Heart right ventricle (tissue), 16 donors: ENCODE measurements around the gene SHISAL1. TPM values are rescaled to one million over a fixed set of nuclear protein-coding genes. Genes with fewer than 3 reads are reported as not detected.

ENCODE experiments used
- ATAC-seq, 8 donors: fragments of 200-7000 bp; cut with Tn5 transposase; one replicate each; pipeline ENCODE4 v1.9.1; 2020; ENCODE audit warnings: mild to moderate bottlenecking in 8 of 8, moderate library complexity in 8 of 8, moderate number of reproducible peaks in 1 of 8
- DNase-seq, 2 donors: peaks; one replicate each; pipeline ENCODE4 v3.0.0-alpha.2; 2020
- H3K27ac ChIP-seq, 10 donors: fragments of 200-600 bp; sonication (generic) in 2 of 10; one replicate each; pipeline versions ENCODE4 v1.5.0 to v1.8.0; 2020 to 2022; ENCODE audit warnings: mild to moderate bottlenecking in 3 of 10
- H3K27me3 ChIP-seq, 7 donors: fragments of 200-600 bp; one replicate each; pipeline ENCODE4 v1.8.0; 2021 to 2022; ENCODE audit warnings: mild to moderate bottlenecking in 2 of 7
- H3K36me3 ChIP-seq, 9 donors: fragments of 200-600 bp; sonication (generic) in 1 of 9; one replicate each; pipeline versions ENCODE4 v1.5.0 to v1.8.0; 2020 to 2022; ENCODE audit warnings: mild to moderate bottlenecking in 2 of 9
- H3K4me1 ChIP-seq, 9 donors: fragments of 200-600 bp; sonication (generic) in 1 of 9; one replicate each; pipeline versions ENCODE4 v1.5.0 to v1.8.0; 2020 to 2022; ENCODE audit warnings: mild to moderate bottlenecking in 4 of 9
- H3K4me3 ChIP-seq, 10 donors: fragments of 200-600 bp; sonication (generic) in 2 of 10; one replicate each; pipeline versions ENCODE4 v1.5.0 to v1.8.0; 2020 to 2022; ENCODE audit warnings: mild to moderate bottlenecking in 7 of 10, moderate library complexity in 2 of 10
- H3K9me3 ChIP-seq, 11 donors: fragments of 200-600 bp in 10 of 11; sonication (generic) in 2 of 11; one replicate each; pipeline versions ENCODE4 v1.5.0 to v1.8.0; 2013 to 2022; ENCODE audit warnings: mild to moderate bottlenecking in 2 of 11, control low read depth in 1 of 11, moderate library complexity in 1 of 11
- WGBS, 2 donors: extraction: QIAGEN DNeasy Blood & Tissue Kit; methylation state at CpG; one replicate each; pipeline ENCODE4 v1.1.7; 2013; ENCODE audit warnings: inconsistent platforms in 1 of 2; 5-methylcytosine and 5-hydroxymethylcytosine counted together
- intact Hi-C, 10 donors: fragments of 100-400 bp; cut with DNase I; formaldehyde crosslinking; loops; one replicate each; pipeline versions ENCODE4 v1.11.1 to v1.14.2; 2022
- polyA plus RNA-seq, 2 donors: library from polyadenylated mRNA; stranded (reverse); fragments of 200-250 nt; gene quantifications; one replicate each; pipeline ENCODE4 v1.2.3, GENCODE V29; 2013
- total RNA-seq, 10 donors: library from RNA; stranded (reverse); fragmentation: NEBNext Ultra II Directional in 3 of 10; extraction: Animal tissue kit (Norgen Biotek cat#: 25700) in 3 of 10; gene quantifications; one replicate each; pipeline versions ENCODE4 v1.2.1 to v1.2.4, GENCODE V29; 2021 to 2023
- TF ChIP-seq, protein P1 (sequence below), 9 donors: fragments of 200-600 bp; sonication (generic) in 2 of 9; IDR thresholded peaks; one replicate each; pipeline versions ENCODE4 v1.5.0 to v1.8.0; 2021 to 2022; ENCODE audit warnings: antibody characterized with exemption in 9 of 9, mild to moderate bottlenecking in 5 of 9, moderate library complexity in 1 of 9
- donor health status: Arrhythmogenic right ventricular cardiomyopathy.
- donor health status: ischemic (EF 13 %, LVEDD 7.1; RV severe dilation, severe dysfunction).
- donor health status: healthy with polysubstance abuse.
- donor health status: DM: no; HTN: yes; CAD: no.
- donor health status: DM: no; HTN: no; CAD: no.
- donor health status: ischemic (EF 25% LVEDD 6.9; RV normal size, moderate dysfunction).
- donor health status: ischemic (EF 25% LVEDD 5.7; RV mildly dilated, moderate dysfunction).
- donor health status: healthy.
- donor health status: DM: yes; HTN: yes; CAD: no.
- donor health status: Ischemic cardiomyopathy.
- donor health status: ischemic (EF 35%, LVEDD 5.7; RV mildly dilated, moderate dysfunction).
- donor health status: nonischemic (EF 11% LVEDD 7.7; RV severe dilation, severe dysfunction).
- donor health status: DM: yes; HTN: yes; CAD: no.
- donor health status: PGD.
- donor health status: ischemic (EF 29% LVEDD 5.4; RV normal size, mild dysfunction).
- donor health status: nonischemic (EF 23%, LVEDD 6.1; RV moderate dilation, normal function).

SHISAL1 gene
- total and polyA plus RNA-seq, 12 donors: 0.15 to 1.7 (median 0.63) TPM

DNA sequence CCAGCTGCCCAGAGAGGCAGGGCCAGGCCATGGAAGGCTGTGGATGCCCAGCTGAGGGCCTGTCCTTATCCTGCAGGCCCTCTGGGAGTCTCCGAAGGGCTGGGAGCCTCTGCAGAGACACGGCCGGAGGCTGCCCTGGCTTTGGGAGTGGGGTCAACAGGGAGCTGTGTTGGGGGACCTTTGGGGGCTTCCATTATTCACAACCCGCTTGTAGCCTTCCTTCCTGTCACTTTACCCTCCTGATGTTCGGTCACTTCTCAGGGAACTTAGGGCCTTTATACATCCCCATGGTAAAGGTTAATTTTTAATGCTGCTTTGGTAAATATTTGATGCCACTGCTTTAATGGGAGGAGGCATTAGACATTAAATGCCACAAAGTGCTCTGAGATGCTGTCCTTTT, 44.9 kb downstream of the SHISAL1 start:
- Histone ChIP-seq H3K9me3 (peaks cover 0 to 9% (median 0%) of the 10 kb centered on the region in 11 donors), H3K27me3 (no peaks in the 10 kb centered on the region), H3K27ac (no peak overlapping the region), H3K4me1 (peaks cover 0 to 5% (median 0%) of the 10 kb centered on the region in 9 donors), H3K4me3 (no peak overlapping the region), H3K36me3 (no peaks in the 10 kb centered on the region)
- TF ChIP-seq, protein P1, sequence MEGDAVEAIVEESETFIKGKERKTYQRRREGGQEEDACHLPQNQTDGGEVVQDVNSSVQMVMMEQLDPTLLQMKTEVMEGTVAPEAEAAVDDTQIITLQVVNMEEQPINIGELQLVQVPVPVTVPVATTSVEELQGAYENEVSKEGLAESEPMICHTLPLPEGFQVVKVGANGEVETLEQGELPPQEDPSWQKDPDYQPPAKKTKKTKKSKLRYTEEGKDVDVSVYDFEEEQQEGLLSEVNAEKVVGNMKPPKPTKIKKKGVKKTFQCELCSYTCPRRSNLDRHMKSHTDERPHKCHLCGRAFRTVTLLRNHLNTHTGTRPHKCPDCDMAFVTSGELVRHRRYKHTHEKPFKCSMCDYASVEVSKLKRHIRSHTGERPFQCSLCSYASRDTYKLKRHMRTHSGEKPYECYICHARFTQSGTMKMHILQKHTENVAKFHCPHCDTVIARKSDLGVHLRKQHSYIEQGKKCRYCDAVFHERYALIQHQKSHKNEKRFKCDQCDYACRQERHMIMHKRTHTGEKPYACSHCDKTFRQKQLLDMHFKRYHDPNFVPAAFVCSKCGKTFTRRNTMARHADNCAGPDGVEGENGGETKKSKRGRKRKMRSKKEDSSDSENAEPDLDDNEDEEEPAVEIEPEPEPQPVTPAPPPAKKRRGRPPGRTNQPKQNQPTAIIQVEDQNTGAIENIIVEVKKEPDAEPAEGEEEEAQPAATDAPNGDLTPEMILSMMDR (IDR thresholded peaks at IDR 0.05): no peak
- intact Hi-C loops: loop anchor here in 1 of 10 donors (1.0 kb wide), 1 partner anchor 97 kb away; no protein-coding TSS in a partner anchor
- ATAC-seq (no peak), DNase-seq (no peak)
- 72 to 76% methylated on average over 5 of the region's 5 CpGs for WGBS, 2 donors

DNA sequence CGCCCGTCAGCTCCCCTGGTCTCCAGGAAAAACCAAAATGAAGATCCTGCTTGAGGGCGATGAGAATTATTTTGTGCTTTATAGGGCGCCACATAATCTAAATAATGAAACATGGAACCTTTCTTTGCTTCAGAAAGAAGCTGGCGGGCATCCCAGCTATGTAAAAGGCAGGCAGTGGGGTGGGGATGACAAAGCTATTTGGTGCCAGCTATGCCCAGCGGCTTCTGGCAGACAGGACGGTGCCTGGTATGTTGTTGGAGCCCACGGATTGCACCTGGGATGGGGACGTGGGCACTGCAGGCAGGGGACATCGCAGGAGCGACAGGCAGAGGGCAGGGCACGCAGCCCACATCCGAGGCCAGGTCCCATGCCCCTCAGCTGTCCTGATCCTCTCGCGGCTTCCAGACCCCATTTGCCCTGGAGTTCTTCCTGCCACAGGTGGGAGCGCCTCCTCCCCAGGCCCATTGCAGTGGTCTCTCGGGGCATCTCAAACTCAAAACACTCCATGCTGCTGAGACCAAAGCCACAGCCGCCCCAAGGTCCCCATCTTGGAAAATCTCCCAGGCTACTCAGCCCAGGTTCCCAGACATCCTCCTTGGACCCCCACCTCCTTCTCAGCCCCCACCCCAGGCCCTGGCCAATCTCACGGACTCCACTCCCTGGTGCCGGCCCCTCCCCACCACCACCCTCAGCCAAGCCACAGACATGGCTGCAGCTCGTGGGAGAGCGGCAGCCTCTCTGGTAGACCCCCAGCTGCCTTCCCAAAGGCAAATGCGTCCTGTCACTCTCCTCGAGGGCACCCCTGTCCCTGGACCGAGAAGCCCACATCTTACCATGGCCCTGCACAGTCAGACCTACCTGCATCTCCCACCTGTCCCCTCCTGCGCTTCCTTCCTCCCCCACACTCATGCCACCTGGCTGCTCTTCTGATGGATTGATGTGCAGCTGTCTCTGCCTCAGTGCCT, 45.7 kb downstream of the SHISAL1 start:
- H3K9me3 ChIP-seq: peaks cover 0 to 9% (median 0%) of the 10 kb centered on the region in 11 donors
- H3K27ac ChIP-seq: no peak overlapping the region
- no peak overlapping the region for H3K4me3 ChIP-seq
- H3K4me1 ChIP-seq: peaks cover 0 to 8% (median 0%) of the 10 kb centered on the region in 9 donors
- WGBS, 2 donors: 69 to 70% methylated on average over 26 of the region's 26 CpGs
- no peaks in the 10 kb centered on the region for H3K36me3 ChIP-seq
- no peaks in the 10 kb centered on the region for H3K27me3 ChIP-seq
- ATAC-seq (peak in 1 of 8 donors; percentile 52), DNase-seq (no peak)
- intact Hi-C loops: loop anchor here in 1 of 10 donors (1.0 kb wide), 1 partner anchor 96 kb away; no protein-coding TSS in a partner anchor
- TF ChIP-seq, protein P1 (IDR thresholded peaks at IDR 0.05): no peak

DNA sequence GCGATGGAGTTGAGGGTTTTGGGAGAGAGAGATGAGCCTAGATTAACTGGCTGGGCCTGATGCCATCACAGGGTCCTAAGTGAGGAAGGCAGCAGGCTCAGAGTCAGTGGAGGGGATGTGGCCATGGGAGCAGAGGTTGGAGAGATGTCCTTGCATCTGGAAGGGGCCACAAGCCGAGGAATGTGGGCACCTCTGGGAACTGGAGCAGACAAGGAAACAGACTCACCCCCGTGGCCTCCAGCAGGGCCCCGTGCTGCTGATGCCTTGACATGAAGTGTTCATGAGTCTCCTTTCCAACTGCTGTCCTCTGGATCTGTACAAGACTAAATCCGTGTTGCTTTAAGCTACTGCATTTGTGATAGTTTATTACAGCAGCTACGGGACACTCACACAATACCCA, 49.2 kb downstream of the SHISAL1 start:
- Histone ChIP-seq H3K27ac (no peak overlapping the region), H3K4me1 (peaks cover 0 to 12% (median 0%) of the 10 kb centered on the region in 9 donors), H3K4me3 (no peak overlapping the region), H3K9me3 (peaks cover 0 to 9% (median 0%) of the 10 kb centered on the region in 11 donors), H3K36me3 (no peaks in the 10 kb centered on the region), H3K27me3 (no peaks in the 10 kb centered on the region)
- DNase-seq (no peak), ATAC-seq (no peak)
- intact Hi-C loops: no loop called here
- TF ChIP-seq, protein P1 (IDR thresholded peaks at IDR 0.05): no peak
- 88 to 93% methylated on average over 6 of the region's 6 CpGs for WGBS, 2 donors

DNA sequence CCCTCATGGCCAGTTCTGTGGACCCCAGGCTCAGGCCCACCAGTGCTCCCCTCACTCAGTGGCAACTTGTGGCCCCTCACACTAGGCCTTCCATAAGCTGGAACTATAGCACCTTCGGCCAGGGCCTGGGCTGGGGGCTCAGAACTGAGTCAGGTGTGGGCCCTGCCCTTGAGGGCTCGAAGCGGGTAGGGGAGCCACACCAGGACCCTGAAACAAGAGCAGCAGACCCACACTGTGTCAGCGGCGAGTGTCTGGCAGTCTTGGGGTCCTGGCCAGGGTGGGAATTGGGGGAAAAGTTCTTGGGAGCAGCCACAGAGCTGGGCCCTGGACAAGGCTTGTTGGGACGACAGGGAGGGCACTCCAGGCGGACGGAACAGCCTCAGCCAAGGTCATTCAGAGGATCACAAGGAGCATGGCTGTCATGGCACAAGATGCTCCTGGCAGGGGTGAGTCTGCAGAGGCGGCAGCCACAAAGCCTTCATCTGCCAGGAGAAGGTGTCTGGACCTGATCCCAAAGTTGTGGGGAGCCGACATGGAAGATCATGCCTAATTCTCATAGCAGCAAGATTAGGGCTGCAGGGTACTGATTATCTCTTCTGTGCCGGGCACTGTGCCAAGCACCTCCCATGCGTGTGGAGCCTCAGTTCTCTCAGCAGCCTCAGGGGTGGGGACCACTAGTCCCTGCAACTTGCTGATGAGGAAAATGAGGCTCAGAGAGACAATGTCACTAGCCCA, 50.7 kb downstream of the SHISAL1 start:
- DNase-seq (peak; percentile 26 to 33), ATAC-seq (peak; percentile 35 to 82 (median 56))
- WGBS, 2 donors: 57 to 60% methylated on average over 12 of the region's 12 CpGs
- H3K4me1 ChIP-seq: peaks cover 0 to 12% (median 0%) of the 10 kb centered on the region in 9 donors
- peaks cover 0 to 9% (median 0%) of the 10 kb centered on the region in 11 donors for H3K9me3 ChIP-seq
- H3K27me3 ChIP-seq: peaks cover 0 to 2% (median 0%) of the 10 kb centered on the region in 7 donors
- H3K4me3 ChIP-seq: no peak overlapping the region
- intact Hi-C loops: no loop called here
- H3K36me3 ChIP-seq: no peaks in the 10 kb centered on the region
- TF ChIP-seq, protein P1 (IDR thresholded peaks at IDR 0.05): no peak
- no peak overlapping the region for H3K27ac ChIP-seq
